Measurements from ENCODE around the gene GNAQ.

The GNAQ gene

DNA sequence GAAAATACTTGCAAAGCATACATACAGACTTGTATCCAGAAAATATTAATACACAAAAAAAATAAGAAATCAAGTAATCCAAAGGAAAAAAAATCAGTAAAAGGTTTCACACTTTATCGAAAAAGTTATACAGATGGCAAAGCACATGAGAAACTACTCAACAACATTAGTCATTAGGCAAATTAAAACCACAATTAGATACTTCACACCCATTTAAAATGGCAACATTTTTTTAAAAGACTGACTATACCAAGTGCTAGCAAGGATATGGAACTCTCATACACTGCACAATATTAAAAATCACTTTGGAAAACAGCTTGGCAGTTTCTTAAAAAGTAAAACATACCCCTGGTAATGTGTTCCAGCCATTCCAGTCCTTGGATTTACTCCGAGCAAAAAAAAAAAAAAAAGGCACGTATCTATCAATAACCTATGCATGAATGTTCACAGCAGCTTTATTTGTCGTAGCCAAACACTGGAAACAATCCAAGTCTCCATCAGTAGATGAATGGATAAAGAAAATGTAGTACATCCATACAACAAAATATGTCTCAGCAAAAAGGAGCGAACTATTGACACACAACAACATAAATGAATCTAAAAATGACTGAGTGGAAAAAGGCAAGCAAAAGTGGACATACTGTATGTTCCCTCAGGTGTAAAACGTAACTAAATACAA lies 66.0 kb downstream of the GNAQ start:
- DNase-seq, result no peak

DNA sequence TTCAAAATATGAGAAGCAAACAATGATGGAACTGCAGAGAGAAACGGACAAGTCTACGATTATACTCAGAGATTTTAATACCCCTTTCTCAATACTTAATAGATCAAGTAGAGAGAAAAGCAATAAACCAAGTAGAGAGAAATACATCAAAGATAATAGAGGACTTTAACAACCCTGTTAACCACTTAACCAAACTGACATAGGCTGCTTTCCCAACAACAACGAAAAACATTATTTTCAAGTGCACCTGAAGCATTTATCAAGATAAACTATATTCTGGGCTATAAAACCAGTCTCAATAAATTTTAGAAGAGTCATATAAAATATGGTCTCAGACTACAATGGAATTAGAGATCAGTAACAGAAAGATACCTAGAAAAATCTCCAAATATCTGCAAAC lies 67.4 kb downstream of the GNAQ start:
- DNase-seq, result no peak

DNA sequence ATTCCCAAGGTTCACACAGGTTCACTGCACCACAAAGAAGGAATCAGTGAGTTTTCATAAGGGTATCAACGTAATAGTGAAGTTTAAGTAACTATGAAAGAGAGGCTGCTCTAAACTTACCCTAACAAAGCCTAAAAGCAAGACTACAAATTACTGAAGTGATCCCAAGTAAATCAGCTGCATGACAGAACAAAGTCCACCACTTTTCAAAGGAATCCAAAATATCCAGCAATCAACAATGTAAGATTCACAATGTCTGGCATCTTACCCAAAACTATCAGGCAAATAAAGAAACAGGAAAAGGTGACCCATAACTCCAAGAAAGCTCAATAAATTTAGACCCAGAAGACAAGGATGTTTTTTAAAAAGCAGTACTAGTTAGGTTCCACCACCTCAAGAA lies 70.1 kb downstream of the GNAQ start:
- DNase-seq, result no peak

DNA sequence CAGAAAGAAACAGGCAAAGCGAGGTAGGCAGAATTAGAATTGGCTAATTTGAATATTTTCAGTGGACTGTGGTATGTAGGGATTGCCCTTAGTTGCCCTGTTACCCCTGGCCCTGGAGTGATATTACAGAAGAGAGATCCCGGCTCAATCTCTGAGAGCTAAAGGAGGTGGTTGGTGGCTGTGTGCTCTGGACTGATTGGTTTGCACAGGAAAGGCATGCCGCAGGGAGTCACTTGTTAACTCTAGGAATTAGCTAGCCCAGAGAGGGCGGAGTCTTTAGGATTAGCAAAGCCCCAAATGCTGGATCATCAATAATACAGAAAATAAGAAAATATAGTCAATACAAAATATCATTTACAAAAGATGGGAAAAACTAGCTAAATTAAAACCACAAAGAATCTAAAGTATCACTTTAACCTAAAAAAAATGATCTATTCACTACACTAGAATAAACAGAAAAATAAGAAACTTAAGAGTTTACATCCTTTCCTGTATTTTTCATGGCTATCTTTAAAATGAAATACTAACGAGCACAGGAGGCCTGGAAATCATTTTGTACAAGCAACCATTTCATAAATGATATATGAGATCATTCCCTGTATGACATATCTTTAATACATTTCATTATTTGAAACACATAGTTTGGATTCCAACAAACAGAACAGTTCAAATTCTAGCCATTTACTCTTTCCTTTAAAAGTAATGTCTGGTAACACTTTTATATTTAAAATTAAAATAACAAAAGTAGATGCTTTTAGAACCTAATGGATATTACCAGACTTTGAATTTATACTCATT lies 71.1 kb downstream of the GNAQ start:
- DNase-seq, result no peak

DNA sequence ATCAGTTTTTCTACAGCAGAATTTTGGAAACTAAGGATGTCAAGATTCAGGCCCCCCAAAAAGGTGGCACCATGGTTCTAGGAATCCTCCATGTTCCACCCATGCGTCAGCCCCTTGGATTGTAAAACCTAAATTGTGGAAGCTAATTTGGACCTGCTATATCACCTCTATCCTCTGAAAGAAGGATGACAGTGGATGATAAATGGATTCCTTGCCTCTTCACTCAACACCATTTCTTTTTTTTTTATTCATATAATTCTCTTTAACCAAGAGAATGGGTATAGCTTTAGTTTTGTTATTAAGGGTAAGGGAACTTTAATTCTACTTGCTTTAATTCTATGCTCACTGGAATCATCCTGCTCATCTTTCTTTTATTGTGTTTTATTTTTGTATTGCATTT lies 71.8 kb downstream of the GNAQ start:
- DNase-seq, result no peak

DNA sequence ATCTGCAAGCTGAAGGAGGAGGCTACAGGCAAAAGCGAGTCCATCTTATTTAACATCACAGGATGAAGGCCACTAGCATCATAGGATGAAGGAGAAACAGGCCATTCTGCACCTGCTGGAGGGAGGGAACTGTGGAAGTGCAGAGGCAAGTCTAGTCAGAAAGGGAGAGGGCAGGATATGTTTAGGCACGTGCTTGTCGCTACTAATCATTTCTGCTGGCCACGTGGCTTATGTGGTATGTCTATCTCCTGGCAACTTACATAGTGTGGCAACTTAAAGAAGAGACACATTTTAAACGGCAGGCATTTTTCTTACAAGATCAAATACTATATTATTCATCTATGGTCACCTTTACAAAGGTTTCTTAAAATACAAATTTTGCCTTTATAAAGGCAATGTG lies 74.0 kb downstream of the GNAQ start:
- DNase-seq, result no peak

DNA sequence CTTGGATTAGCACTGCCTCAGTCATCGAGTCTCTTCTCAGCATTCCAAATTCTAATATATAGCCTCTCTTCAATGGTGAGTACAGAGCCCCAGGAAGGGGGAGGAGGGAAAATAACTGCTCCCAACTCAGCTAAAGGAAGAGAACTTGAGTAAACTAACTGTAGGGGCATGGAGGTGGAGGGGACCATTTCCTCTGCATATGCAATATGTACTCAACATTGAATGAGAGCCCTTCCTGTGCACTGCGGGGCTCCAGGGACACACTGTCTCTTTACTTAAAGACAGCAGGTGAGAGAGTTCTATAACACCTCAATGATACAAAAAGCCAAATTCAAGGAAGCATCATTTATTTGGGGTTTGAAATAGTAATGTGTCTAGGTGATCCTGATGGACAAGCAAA lies 75.1 kb downstream of the GNAQ start:
- no peak for DNase-seq

DNA sequence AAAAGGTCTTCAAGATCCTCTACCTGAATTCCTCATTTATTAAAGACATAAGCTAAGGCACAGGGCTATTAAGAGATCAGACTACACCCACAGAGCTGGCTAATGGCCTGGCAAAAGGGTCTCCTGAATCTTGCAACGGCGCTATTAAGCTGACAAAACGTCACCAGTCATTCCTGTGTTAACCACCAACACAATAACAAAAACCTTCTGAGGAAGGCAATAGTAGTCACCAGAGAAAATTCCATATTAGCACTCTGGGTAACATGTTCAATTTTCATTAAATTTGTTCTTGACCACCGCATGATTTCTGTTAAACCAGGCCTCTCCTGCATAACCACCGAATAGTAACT lies 77.0 kb downstream of the GNAQ start:
- DNase-seq, result no peak

DNA sequence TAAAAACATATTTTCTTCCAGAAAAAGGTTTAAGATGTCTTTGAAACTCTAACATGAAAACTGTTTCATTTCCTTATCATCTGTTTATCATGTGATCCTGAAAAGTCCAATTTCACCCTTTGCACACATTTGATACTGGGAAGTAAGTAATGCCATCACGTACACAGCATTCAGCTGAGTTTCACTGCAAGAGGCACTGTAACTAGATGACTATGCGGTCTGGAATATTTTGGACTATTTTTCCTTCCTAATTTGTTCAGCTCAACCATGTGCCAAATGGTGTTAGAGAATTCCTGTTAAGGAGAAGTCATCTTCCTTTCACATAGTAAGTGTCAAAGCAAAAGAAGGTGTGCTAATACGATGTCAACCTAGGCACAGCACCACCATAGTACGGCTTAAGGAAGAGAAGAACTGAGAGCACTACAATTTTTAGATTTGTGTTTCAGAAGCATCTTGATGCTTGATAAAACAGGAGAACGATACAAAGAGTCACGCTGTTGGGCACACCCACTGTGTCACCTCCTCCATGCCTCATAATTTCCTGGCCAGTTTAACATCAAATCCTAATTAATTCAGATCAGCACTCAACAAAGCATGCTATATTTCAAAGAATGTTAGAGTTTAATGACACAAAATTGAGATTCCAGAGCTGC lies 77.5 kb downstream of the GNAQ start:
- DNase-seq, result no peak

DNA sequence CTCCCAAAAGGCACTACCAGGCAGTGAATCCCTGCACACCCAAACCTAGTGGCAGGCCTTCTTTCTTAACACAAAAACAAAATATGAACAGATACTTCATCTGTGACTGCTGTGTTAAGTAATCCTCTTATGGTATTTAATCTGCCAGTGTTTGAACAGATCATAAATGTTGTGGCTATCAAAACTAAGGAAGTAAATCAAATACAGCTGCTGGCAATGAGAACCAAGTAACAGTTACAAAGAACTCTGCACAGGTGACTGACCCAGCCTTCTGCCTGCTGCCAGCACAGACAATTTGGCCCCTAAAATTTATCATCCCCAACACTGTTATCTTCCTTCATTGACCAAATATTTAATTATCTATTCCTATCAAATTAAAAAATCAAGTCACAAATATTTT lies 78.0 kb downstream of the GNAQ start:
- no peak for DNase-seq

DNA sequence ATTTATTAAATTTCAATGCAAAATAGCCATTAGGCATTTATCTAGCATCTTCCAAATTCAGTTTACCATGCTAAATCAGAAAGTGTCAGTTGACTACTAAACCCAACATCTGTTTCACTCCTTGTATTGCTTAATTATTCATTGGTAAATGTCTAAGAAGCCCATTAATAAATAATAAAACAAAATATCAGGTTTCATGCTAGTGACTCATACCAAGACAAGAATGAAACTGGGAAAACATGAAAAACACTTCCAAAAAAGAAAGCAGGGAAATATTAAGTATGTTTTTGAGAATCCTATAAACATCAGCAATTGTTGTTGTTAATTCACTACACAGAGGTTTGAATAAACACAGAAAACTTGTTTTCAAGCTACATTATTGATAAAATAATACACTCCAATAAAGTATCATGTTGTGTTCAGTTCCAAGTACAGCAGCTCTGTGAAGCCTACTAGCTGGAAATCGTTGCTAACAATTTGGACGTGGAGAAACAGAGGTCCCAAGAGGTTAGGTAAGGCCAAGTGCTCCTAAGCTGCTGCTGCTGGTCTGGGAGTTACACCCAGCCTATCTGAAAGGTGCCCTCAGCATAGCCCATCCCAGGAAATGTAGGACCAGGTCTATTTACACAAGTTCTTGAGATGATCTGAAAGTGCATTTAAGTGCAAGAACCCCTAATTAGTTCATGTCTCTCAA lies 78.8 kb downstream of the GNAQ start:
- DNase-seq, result no peak

DNA sequence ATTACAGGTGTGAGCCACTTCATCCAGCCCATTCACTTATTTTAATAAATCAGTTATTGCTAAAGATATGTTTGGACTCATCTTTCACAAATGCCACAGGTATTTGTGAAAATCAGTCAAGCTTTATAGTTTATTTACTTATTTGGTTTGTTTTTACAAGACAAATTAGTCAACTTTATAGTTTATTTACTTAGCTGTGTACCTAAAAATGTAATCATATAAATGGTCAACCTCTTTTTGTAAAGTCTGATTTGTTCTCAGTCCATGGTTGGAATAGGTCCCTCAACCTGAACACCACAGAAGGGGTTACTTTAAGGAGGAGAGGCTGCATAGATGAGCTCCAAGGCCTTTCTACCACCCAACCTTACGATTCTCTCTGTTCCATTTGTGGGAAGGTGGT lies 80.2 kb downstream of the GNAQ start:
- DNase-seq, result no peak

DNA sequence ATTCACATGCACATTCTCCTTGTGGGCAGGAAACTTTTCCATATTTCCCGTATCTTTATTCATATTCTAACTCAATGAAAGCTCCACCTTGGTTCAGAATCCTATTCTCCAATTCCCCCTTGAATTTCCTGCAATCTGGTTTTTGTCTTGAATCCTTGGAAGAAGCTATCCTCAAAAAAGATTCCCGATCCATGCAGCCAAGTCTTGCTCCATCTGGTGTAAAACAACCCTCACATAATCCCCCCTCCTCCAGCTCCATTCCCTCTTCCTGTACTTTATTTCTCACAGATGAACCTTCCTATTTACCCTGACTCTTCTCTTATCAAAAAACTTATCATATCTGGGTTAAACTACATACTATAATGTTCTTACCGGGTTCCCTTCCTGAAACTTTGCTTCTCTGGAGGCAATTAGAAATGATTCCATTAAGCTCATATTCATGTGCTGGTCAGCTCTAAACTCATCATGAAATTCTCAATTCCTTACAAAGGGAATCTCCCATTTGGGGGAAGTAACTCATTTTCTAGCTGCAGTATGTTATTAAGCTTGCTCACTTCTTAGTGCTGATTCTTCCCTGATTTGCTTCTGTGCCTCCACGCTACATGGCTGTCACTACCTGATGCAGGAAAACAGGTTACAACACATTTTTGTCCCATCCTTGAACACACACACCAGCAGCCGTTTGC lies 81.7 kb downstream of the GNAQ start:
- DNase-seq, result no peak

DNA sequence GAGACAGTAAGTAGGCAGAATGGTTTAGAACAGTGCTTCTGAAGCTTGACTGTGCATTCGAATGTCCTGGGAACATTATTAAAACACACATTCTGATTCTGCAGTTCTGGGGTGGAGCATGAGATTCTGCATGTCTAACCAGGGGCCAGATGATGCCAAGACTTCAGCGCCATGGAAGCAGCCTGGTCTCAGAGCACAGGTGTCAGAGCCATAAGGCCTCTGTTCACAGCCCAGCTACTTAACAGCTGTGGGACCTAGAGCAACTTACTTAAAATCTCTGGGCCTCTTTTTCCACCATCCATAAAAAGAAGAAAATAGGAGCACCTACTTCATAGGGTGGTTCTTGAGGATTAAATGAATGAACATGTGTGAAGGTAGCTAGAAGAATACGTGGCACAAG lies 84.0 kb downstream of the GNAQ start:
- DNase-seq, result no peak

DNA sequence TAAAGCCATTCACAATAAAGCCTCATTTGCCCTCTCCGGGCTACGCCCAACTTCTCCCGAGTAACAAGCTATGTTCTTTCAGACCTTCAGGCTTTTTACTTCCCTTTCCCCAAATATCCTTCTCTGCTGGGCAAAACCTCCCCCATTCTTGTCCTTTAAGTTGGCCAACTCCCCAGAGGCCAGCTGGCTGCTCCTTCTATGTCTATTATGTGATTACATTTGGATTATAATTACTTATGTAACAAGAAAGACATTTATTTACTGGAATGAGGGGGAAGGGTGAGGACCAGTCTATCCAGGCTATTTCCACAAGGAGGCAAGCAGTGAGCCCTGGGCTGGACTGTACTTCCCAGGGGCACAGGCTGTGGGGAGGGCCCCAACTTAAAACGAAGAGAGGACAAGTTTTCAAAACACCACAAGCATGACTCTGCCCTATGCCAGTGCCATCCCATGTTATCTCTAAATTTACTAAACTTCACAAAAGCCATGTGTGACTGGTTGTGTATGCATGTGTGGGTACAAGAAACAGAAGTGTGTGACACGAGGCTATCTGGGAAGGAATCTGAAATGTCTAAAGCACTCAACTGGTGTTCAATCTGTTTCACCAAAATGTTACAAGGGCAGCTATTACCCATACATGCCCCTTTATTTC lies 84.5 kb downstream of the GNAQ start:
- DNase-seq, result no peak

DNA sequence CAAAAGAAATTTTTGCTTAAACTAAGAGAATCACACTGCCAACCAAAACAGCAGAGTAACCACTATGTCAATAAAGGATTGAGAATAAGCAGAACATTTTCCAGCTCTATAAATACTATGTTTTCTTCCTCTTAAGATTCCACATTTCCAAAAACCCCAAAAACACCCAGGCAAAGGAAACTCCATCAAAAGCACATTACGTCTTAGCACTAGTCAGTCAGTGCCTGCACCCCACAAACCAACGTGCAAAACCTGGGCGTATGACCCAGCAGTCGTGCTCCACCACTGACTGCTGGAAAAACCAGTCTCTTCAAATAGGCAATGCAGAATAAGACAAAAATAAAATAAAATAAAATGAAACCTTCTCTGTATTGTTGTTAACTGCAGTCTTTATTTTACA lies 85.3 kb downstream of the GNAQ start:
- DNase-seq, result no peak

DNA sequence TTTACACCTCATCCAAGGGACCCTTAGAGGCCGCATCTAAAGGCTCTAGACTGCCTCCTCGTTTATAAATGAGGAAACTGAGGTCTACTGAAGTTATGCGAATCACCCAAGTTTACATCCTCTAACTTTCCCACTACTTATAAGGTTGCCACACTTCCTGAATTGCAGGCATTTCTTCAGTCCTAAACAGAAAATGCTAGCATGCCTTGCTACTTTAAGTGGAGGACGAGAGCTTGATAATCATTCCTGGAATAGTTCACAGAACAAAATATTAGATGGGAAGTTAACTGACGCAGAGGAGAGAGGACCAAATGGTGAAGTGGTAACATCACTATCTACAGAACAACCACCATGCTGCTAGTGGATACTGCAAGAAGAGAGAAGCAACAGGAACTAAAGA lies 85.8 kb downstream of the GNAQ start:
- no peak for DNase-seq

DNA sequence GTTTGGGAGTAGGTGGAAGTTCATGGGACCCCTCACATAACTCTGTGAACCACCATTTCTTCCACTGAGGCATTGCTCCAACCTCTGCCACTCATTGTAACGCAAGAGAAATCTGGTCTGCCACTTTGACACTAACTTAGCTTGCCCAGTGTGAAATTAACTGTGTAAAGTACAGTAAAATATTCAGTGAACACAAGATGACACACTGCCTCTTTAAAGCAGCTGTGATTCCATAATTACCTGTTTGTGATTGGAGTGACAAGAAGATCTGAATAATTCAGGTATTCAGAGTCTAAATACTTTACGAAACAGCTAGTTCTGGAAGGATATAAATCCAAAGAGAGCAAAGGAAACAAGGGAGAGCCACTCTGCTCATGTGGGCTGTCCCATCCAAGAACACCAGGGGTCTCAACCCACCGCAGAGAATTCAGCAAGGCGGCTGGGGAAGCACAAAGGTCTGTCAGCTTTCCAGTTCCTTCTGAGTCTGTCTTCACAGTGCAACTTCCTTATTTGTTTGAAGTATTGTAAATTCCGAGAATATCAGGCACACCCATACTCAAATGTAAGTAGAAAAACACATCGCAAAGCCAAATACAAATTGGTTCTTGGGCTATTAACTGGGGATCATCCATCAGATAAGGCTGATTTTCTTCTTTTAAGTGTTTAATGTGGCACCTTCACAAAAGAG lies 86.9 kb downstream of the GNAQ start:
- no peak for DNase-seq

DNA sequence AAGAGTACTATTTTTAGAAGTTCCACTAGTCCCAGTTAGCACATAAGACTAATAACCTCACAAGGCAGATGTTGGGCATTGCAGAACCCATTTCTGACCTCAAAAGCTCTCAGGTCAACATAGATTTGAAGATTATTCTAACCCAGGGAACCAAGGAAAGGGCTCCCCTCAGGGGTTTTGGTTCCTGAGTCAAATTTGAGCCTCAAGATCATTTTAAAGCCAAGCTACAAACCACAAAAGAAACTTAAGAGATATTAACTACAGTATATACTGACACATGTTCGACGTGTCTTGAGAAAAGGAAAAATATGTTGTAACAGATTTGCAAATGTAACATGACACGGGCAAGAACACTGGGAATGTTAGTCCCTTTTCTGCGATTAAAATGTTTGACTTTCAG lies 88.6 kb downstream of the GNAQ start:
- DNase-seq, result no peak

DNA sequence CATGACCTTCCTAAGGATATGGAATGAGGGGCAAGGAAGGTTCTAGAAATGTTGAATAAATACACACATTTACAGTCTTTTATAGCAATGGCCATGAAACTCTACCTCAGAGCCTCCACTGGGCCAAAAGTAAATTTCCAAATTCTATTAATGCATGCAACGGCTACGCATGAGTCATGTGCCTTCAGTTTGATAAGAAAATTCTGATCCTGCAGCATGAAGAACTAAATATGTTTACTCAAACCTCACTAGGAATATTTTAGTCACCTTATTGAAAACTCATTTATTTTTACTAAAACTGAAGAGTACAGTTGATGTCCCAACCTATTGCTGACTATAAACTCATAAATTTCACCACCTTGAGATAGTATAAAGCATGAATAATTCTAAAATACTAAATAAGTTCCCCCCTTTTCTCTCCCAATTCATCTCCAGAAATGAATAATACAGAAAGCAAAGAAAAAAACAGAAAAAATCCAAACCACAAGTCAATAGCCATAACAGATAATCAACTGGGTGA lies 92.4 kb downstream of the GNAQ start:
- no peak for DNase-seq

DNA sequence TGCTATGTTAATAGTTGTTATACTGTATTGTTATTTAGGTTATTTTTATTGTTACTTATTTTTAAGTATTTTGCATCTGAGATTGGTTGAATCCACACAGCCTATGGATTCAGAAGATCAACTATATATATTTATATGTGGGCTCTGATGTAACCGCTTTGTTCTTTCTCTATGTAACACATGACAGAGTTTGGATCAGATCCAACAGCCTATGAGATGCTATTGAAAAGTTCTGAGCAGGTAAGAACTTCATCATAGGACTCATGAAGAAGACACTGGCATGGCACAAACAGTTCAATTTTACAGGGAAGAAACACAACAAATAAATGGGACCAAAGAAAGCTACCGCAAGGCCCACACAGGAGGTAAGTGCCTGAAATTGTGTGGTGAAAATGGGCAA lies 93.4 kb downstream of the GNAQ start:
- no peak for DNase-seq

DNA sequence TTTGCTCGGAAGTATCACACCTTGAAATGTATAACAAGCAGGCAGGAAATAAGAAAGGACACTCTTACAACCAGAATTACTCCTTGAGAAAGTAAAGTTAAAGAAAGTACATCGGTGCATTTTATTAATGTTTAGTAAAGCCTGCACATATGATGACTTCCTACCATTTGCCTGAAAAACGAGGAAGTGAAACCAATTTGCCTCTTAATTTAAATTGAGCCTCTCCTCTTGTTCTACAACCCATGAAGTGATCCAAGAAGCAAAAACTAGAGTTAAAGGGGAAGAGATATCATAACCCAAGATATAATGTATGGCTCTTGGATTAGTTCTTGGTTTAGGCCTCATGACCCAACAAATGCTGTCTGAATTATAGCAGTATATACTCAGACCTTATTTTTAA lies 95.6 kb downstream of the GNAQ start:
- DNase-seq, result no peak

Data from SW 1271 (cell line).